HepG2 (cell line): ENCODE measurements around the gene ZMIZ1. TPM values are rescaled to one million over a fixed set of nuclear protein-coding genes. Genes with fewer than 3 reads are reported as not detected.
A peak's percentile ranks its signal among the peaks of the same experiment; 100 is the strongest.

ENCODE experiments used
- ATAC-seq: fragments of 200-7000 bp; cut with Tn5 transposase; 3 replicates; pipeline ENCODE4 v1.9.1; 2020; ENCODE audit warnings: mild to moderate bottlenecking, moderate library complexity
- BruUV-seq: library from RNA; stranded (reverse); fragments of 400-500 nt; replicated peaks from 2 replicates; lab custom pipeline; 2021; lab: Mats Ljungman, UMichigan
- CTCF ChIA-PET: fragments of 300-600 bp; formaldehyde crosslinking; extraction: SDS; loops from one replicate; lab custom pipeline; 2021; ENCODE audit warnings: low total read pairs, inconsistent platforms, low intra/inter-chr PET ratio; lab: Yijun Ruan, JAX
- POLR2A ChIA-PET: fragments of 350-600 bp; sonication (Branson Sonifier 250); formaldehyde crosslinking; loops from one replicate; lab custom pipeline; 2020; ENCODE audit warnings: antibody characterized with exemption, inconsistent platforms; lab: Yijun Ruan, JAX
- DNase-seq: peaks from one replicate; pipeline ENCODE4 v3.0.0-alpha.2; 2015; ENCODE audit warnings: low spot score
- FAIRE-seq: peaks from 3 replicates; lab custom pipeline; 2011; peaks lifted over from hg19 to GRCh38; lab: Jason Lieb, UNC
- H2AFZ ChIP-seq: one replicate; pipeline ENCODE4 v1.6.1; 2011; ENCODE audit warnings: low read length, inconsistent platforms
- H3K27ac ChIP-seq: fragments of 300-600 bp; 3 replicates; pipeline ENCODE4 v1.8.0; 2011; ENCODE audit warnings: mixed run types, mild to moderate bottlenecking, mixed read lengths, low read length, inconsistent platforms; ENCODE audit not compliant: insufficient read depth; ENCODE audit errors: extremely low read length
- H3K27me3 ChIP-seq, 2 experiments: fragments of 200-600 bp in 1 of 2; 2 replicates in 1 of 2; 3 replicates in 1 of 2; pipeline versions ENCODE4 v1.6.0 to v1.8.0; 2011; ENCODE audit warnings: low read length in 2 of 2, mild to moderate bottlenecking in 2 of 2, moderate library complexity in 2 of 2, inconsistent platforms in 1 of 2; ENCODE audit not compliant: insufficient read depth in 2 of 2, control insufficient read depth in 1 of 2
- H3K36me3 ChIP-seq, 2 experiments: fragments of 200-600 bp in 1 of 2; replicated peaks in 1 of 2; 2 replicates in 1 of 2; 3 replicates in 1 of 2; pipeline versions ENCODE4 v1.5.1 to v1.8.0; 2011; ENCODE audit warnings: low read length in 2 of 2, inconsistent platforms in 1 of 2; ENCODE audit not compliant: insufficient read depth in 2 of 2, control insufficient read depth in 1 of 2
- H3K4me1 ChIP-seq: 2 replicates; pipeline ENCODE4 v1.5.1; 2012; ENCODE audit warnings: low read length, inconsistent platforms; ENCODE audit not compliant: insufficient read depth
- H3K4me2 ChIP-seq: 2 replicates; pipeline ENCODE4 v1.6.0; 2011; ENCODE audit warnings: low read depth, low read length, inconsistent platforms
- H3K4me3 ChIP-seq, 3 experiments: fragments of 200-600 bp in 1 of 3; sonication (generic), shearing (Covaris generic) in 1 of 3; replicated peaks in 1 of 3; 2 replicates each; pipeline ENCODE4 v1.5.1; 2011 to 2016; ENCODE audit warnings: low read length in 3 of 3, inconsistent platforms in 2 of 3, low read depth in 2 of 3, mild to moderate bottlenecking in 2 of 3, control low read depth in 1 of 3, mixed read lengths in 1 of 3; ENCODE audit not compliant: insufficient read depth in 1 of 3
- H3K79me2 ChIP-seq: one replicate; pipeline ENCODE4 v1.6.1; 2011; ENCODE audit warnings: low read length, inconsistent platforms; ENCODE audit not compliant: insufficient read depth
- H3K9ac ChIP-seq: 2 replicates; pipeline ENCODE4 v1.6.0; 2011; ENCODE audit warnings: mild to moderate bottlenecking, low read depth, low read length, inconsistent platforms; ENCODE audit not compliant: insufficient read depth
- H3K9me3 ChIP-seq: 2 replicates; pipeline ENCODE4 v1.5.1; 2012; ENCODE audit warnings: mild to moderate bottlenecking, low read length
- H4K20me1 ChIP-seq: 2 replicates; pipeline ENCODE4 v1.6.0; 2011; ENCODE audit warnings: inconsistent platforms, mild to moderate bottlenecking, low read length, moderate library complexity; ENCODE audit not compliant: insufficient read depth
- AGO2 ChIP-seq: fragments of 200-400 bp; formaldehyde crosslinking; optimal IDR thresholded peaks from 2 replicates; pipeline ENCODE3; 2017; ENCODE audit warnings: mild to moderate bottlenecking, low read depth, low read length, moderate library complexity
- CCDC6 ChIP-seq: sonication (generic); formaldehyde crosslinking; IDR thresholded peaks from 2 replicates; pipeline ENCODE4 v1.8.1; 2022; ENCODE audit warnings: mild to moderate bottlenecking, missing genetic modification reagents, moderate library complexity
- GFI1 ChIP-seq: sonication (generic); formaldehyde crosslinking; IDR thresholded peaks from 2 replicates; pipeline ENCODE4 v1.5.0; 2020; ENCODE audit warnings: missing genetic modification reagents, mild to moderate bottlenecking, borderline replicate concordance
- MAZ ChIP-seq, 2 experiments: sonication (generic) in 1 of 2; formaldehyde crosslinking in 1 of 2; IDR thresholded peaks; 2 replicates each; pipeline versions ENCODE4 v1.5.0 to v1.6.1; 2012 to 2020; ENCODE audit warnings: low read depth in 2 of 2, mild to moderate bottlenecking in 2 of 2, borderline replicate concordance in 1 of 2, improper control_type of control experiment in 1 of 2, low read length in 1 of 2, missing genetic modification reagents in 1 of 2, moderate library complexity in 1 of 2
- PRPF4 ChIP-seq: fragments of 200-400 bp; formaldehyde crosslinking; IDR thresholded peaks from 2 replicates; pipeline ENCODE4 v1.6.1; 2016; ENCODE audit warnings: low read length, low read depth; ENCODE audit not compliant: poor library complexity, severe bottlenecking
- RAD21 ChIP-seq: fragments of 450-650 bp; formaldehyde crosslinking; IDR thresholded peaks from 2 replicates; pipeline ENCODE4 v1.5.0; 2020; ENCODE audit warnings: mild to moderate bottlenecking
- STAG1 ChIP-seq: sonication (generic); formaldehyde crosslinking; IDR thresholded peaks from 2 replicates; pipeline ENCODE4 v1.4.0; 2020; ENCODE audit warnings: missing genetic modification reagents
- WGBS: methylation state at CpG from one replicate; pipeline ENCODE4 v1.1.6; 2017; ENCODE audit warnings: low lambda C conversion rate; 5-methylcytosine and 5-hydroxymethylcytosine counted together
- in situ Hi-C: cut with HindIII; loops from 2 replicates; pipeline ENCODE4 v1.10.0; 2017; ENCODE audit warnings: low pct_unique_long_range_greater_than_20kb; ENCODE audit not compliant: extremely low pct_ligation_motif_present
- intact Hi-C: fragments of 100-400 bp; cut with micrococcal nuclease; formaldehyde crosslinking; loops from one replicate; pipeline ENCODE4 v1.10.0; 2022; ENCODE audit not compliant: unreplicated experiment
- polyA plus RNA-seq, 8 experiments: library from polyadenylated mRNA; depleted of rRNA in 3 of 8; stranded (reverse) in 7 of 8; unstranded in 1 of 8; fragments of >200 nt; fragmentation: Illumina TruSeq in 4 of 8; extraction: Trizol in 4 of 8; gene quantifications; 2 replicates each; pipeline versions ENCODE4 v1.2.1 to v1.2.3, GENCODE V29; 2011 to 2016; ENCODE audit warnings: low read depth in 4 of 8, missing spikeins in 1 of 8, mixed read lengths in 1 of 8; ENCODE audit not compliant: insufficient read depth in 1 of 8
- total RNA-seq, 5 experiments: library from RNA; depleted of rRNA; stranded (reverse); fragments of >200 nt; fragmentation: Illumina TruSeq; extraction: Trizol; gene quantifications; 2 replicates each; pipeline ENCODE4 v1.2.3, GENCODE V29; 2016; ENCODE audit warnings: low read depth in 1 of 5
- TF ChIP-seq, protein P1 (sequence below): sonication (generic); formaldehyde crosslinking; IDR thresholded peaks from 2 replicates; pipeline ENCODE4 v1.9.0; 2022; ENCODE audit warnings: missing genetic modification reagents, mild to moderate bottlenecking, borderline replicate concordance
- TF ChIP-seq, protein P2 (sequence below): sonication (generic); formaldehyde crosslinking; IDR thresholded peaks from 2 replicates; pipeline ENCODE4 v1.5.0; 2020; ENCODE audit warnings: mild to moderate bottlenecking, missing genetic modification reagents, moderate library complexity
- TF ChIP-seq, protein P3 (sequence below): sonication (generic); formaldehyde crosslinking; IDR thresholded peaks from 2 replicates; pipeline ENCODE4 v1.5.1; 2020; ENCODE audit warnings: mild to moderate bottlenecking, missing genetic modification reagents, moderate library complexity

Gene ZMIZ1
- total and polyA plus RNA-seq, 2 of the 13 experiments (the other 11 are each of a cell fraction or from before 2014, with no cell fraction given), result 5.3 to 10.2 TPM

DNA sequence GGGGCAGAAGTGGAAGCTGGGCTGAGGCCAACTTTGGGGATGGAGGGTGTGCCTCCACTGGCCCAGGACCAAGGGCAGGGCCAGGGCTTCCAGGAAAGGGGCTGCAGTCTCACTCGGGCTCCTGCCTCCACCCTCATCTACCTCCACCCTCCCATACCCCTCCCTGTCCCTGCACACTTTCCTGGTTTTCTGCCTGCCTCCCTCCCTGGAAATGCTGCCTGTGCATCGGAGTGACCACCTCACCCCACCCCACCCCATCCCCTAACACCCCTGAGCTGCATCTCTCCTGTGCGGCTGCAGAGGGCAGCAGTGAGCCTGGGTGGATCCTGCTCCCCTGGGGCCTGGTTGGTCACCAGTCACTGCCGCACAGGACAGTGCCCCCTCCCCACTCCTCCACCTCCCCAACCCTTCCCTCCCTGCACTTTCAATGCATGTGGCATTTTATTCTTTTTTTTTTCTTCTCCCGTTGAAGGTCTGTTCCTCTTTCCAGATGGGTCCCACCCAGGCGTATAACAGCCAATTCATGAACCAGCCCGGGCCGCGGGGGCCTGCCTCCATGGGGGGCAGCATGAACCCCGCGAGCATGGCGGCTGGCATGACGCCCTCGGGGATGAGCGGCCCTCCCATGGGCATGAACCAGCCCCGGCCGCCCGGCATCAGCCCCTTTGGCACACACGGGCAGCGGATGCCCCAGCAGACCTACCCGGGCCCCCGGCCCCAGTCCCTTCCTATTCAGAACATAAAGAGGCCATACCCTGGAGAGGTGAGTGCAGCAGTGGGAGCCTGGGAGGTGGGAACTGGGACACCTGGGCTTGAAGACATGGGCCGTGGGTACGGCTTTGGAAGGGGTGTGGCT is 224.4 kb downstream of the ZMIZ1 start:
- no peak overlapping the region for H3K27ac ChIP-seq
- H3K79me2 ChIP-seq, result no peaks in the 10 kb centered on the region
- H4K20me1 ChIP-seq, result peaks cover 6% of the 10 kb centered on the region; the same call in 1 of the 2 replicates
- H3K27me3 ChIP-seq, result no peaks in the 10 kb centered on the region
- ATAC-seq (peak; percentile 75), DNase-seq (peak; percentile 18), FAIRE-seq (no peak)
- no peak overlapping the region for H2AFZ ChIP-seq
- in situ Hi-C loops (no loop called here), intact Hi-C loops (loop anchor here (10.0 kb wide), 1 partner anchor 52 kb away; the partner anchor contains the start of gene PPIF)
- peaks cover 53 to 97% of the 10 kb centered on the region in 2 experiments for H3K36me3 ChIP-seq
- H3K4me3 ChIP-seq, result no peak overlapping the region
- H3K4me2 ChIP-seq, result no peak overlapping the region
- 90% methylated on average over 22 of the region's 24 CpGs for WGBS
- H3K4me1 ChIP-seq, result no peaks in the 10 kb centered on the region
- no peak overlapping the region for H3K9ac ChIP-seq
- ChIA-PET POLR2A (no interaction called here), CTCF (no interaction called here)
- TF ChIP-seq MAZ (IDR thresholded peaks at IDR 0.05; ENCODE audit: borderline replicate concordance, low read depth, low read length), result peak; percentile 24; the same call in 1 of the 2 replicates
- TF ChIP-seq MAZ (CRISPR knock-in tag; IDR thresholded peaks at IDR 0.05; ENCODE audit: low read depth), result 0 out of 2 replicates have a peak, but pooled peaks have one; percentile 22
- 0 out of 2 replicates have a peak, but pooled peaks have one; percentile 18 for TF ChIP-seq RAD21 (CRISPR knock-in tag)
- TF ChIP-seq AGO2, result peak; percentile 84
- TF ChIP-seq, protein P1, sequence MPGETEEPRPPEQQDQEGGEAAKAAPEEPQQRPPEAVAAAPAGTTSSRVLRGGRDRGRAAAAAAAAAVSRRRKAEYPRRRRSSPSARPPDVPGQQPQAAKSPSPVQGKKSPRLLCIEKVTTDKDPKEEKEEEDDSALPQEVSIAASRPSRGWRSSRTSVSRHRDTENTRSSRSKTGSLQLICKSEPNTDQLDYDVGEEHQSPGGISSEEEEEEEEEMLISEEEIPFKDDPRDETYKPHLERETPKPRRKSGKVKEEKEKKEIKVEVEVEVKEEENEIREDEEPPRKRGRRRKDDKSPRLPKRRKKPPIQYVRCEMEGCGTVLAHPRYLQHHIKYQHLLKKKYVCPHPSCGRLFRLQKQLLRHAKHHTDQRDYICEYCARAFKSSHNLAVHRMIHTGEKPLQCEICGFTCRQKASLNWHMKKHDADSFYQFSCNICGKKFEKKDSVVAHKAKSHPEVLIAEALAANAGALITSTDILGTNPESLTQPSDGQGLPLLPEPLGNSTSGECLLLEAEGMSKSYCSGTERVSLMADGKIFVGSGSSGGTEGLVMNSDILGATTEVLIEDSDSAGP (CRISPR knock-in tag), result peak; percentile 20; the same call in 1 of the 2 replicates
- no peak for TF ChIP-seq PRPF4
- TF ChIP-seq, protein P2, sequence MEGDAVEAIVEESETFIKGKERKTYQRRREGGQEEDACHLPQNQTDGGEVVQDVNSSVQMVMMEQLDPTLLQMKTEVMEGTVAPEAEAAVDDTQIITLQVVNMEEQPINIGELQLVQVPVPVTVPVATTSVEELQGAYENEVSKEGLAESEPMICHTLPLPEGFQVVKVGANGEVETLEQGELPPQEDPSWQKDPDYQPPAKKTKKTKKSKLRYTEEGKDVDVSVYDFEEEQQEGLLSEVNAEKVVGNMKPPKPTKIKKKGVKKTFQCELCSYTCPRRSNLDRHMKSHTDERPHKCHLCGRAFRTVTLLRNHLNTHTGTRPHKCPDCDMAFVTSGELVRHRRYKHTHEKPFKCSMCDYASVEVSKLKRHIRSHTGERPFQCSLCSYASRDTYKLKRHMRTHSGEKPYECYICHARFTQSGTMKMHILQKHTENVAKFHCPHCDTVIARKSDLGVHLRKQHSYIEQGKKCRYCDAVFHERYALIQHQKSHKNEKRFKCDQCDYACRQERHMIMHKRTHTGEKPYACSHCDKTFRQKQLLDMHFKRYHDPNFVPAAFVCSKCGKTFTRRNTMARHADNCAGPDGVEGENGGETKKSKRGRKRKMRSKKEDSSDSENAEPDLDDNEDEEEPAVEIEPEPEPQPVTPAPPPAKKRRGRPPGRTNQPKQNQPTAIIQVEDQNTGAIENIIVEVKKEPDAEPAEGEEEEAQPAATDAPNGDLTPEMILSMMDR (CRISPR knock-in tag), result peak; percentile 74
- TF ChIP-seq, protein P3, sequence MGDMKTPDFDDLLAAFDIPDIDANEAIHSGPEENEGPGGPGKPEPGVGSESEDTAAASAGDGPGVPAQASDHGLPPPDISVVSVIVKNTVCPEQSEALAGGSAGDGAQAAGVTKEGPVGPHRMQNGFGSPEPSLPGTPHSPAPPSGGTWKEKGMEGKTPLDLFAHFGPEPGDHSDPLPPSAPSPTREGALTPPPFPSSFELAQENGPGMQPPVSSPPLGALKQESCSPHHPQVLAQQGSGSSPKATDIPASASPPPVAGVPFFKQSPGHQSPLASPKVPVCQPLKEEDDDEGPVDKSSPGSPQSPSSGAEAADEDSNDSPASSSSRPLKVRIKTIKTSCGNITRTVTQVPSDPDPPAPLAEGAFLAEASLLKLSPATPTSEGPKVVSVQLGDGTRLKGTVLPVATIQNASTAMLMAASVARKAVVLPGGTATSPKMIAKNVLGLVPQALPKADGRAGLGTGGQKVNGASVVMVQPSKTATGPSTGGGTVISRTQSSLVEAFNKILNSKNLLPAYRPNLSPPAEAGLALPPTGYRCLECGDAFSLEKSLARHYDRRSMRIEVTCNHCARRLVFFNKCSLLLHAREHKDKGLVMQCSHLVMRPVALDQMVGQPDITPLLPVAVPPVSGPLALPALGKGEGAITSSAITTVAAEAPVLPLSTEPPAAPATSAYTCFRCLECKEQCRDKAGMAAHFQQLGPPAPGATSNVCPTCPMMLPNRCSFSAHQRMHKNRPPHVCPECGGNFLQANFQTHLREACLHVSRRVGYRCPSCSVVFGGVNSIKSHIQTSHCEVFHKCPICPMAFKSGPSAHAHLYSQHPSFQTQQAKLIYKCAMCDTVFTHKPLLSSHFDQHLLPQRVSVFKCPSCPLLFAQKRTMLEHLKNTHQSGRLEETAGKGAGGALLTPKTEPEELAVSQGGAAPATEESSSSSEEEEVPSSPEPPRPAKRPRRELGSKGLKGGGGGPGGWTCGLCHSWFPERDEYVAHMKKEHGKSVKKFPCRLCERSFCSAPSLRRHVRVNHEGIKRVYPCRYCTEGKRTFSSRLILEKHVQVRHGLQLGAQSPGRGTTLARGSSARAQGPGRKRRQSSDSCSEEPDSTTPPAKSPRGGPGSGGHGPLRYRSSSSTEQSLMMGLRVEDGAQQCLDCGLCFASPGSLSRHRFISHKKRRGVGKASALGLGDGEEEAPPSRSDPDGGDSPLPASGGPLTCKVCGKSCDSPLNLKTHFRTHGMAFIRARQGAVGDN (CRISPR knock-in tag), result peak; percentile 10; the same call in 1 of the 2 replicates
- TF ChIP-seq STAG1 (CRISPR knock-in tag), result peak; percentile 53
- TF ChIP-seq GFI1 (CRISPR knock-in tag), result no peak
- no peak for TF ChIP-seq CCDC6
- BruUV-seq, result no TSS peak
- no peaks in the 10 kb centered on the region for H3K9me3 ChIP-seq
